Dedifferentiated amniotic fluid mesenchymal stem cell (primary cell): Measurements from ENCODE around the gene USP46.

Experiments used
- DNase-seq: peaks from one replicate; pipeline ENCODE4 v3.0.0-alpha.2; 2016; ENCODE audit errors: extremely low spot score

Gene USP46

GRCh38 chr4:52574036-52574435 lies 85.1 kb downstream of the USP46 start:
- no peak for DNase-seq

- no peak for DNase-seq
These were observed 85.5 kb downstream of the USP46 start for GRCh38 chr4:52573551-52573950.

- peak; percentile 69 for DNase-seq
These were observed 86.1 kb downstream of the USP46 start for GRCh38 chr4:52572936-52573485.

- no peak for DNase-seq
These were observed 90.8 kb downstream of the USP46 start for GRCh38 chr4:52568351-52568750.

GRCh38 chr4:52566136-52567031 lies 92.7 kb downstream of the USP46 start:
- DNase-seq, result no peak

- DNase-seq, result no peak
These were observed 98.2 kb downstream of the USP46 start for GRCh38 chr4:52560844-52561280.

- no peak for DNase-seq
These were observed 103.8 kb downstream of the USP46 start for GRCh38 chr4:52555356-52555716.

- DNase-seq, result no peak
These were observed 104.3 kb downstream of the USP46 start for GRCh38 chr4:52554612-52555355.

GRCh38 chr4:52552778-52553177 lies 106.3 kb downstream of the USP46 start:
- DNase-seq, result no peak

- DNase-seq, result no peak
These were observed 107.6 kb downstream of the USP46 start for GRCh38 chr4:52551487-52551886.

- no peak for DNase-seq
These were observed 108.9 kb downstream of the USP46 start for GRCh38 chr4:52550186-52550585.

- no peak for DNase-seq
These were observed 110.1 kb downstream of the USP46 start for GRCh38 chr4:52548818-52549570.

GRCh38 chr4:52546449-52546848 lies 112.7 kb downstream of the USP46 start:
- no peak for DNase-seq

GRCh38 chr4:52545099-52546069 lies 113.7 kb downstream of the USP46 start:
- DNase-seq, result peak; percentile 53
